SU-DHL-6 (cell line): ENCODE data around the gene NACAD.

Experiments used
- H2AFZ ChIP-seq: fragments of 200-600 bp; sonication (generic); 2 replicates; pipeline ENCODE4 v1.6.1; 2014; ENCODE audit warnings: low read depth, mild to moderate bottlenecking, moderate library complexity, mixed read lengths, antibody characterized with exemption, low read length; ENCODE audit not compliant: severe bottlenecking
- H3F3A ChIP-seq: fragments of 200-600 bp; shearing (Covaris generic); 2 replicates; pipeline ENCODE4 v1.6.0; 2016; ENCODE audit warnings: antibody characterized with exemption, mild to moderate bottlenecking; ENCODE audit not compliant: insufficient read depth
- H3K27ac ChIP-seq: fragments of 200-600 bp; sonication (generic); 2 replicates; pipeline ENCODE4 v1.5.1; 2016; ENCODE audit warnings: low read depth, mild to moderate bottlenecking, low read length, moderate library complexity, mixed read lengths
- H3K27me3 ChIP-seq: fragments of 200-600 bp; sonication (generic), shearing (Covaris generic); 2 replicates; pipeline ENCODE4 v1.6.0; 2014; ENCODE audit warnings: mild to moderate bottlenecking, low read length
- H3K36me3 ChIP-seq: fragments of 200-600 bp; sonication (generic); 2 replicates; pipeline ENCODE4 v1.6.1; 2014; ENCODE audit warnings: mild to moderate bottlenecking, low read length, mixed read lengths
- H3K4me2 ChIP-seq: fragments of 300-600, 200-600 bp; shearing (Covaris generic), sonication (generic); 2 replicates; pipeline ENCODE4 v1.6.0; 2014; ENCODE audit warnings: low read length, low read depth, mild to moderate bottlenecking; ENCODE audit not compliant: poor library complexity, severe bottlenecking
- H3K4me3 ChIP-seq: fragments of 200-600 bp; sonication (generic); 2 replicates; pipeline ENCODE4 v1.5.1; 2014; ENCODE audit warnings: antibody characterized with exemption, low read length, mild to moderate bottlenecking, mixed read lengths; ENCODE audit not compliant: insufficient read depth, poor library complexity, severe bottlenecking
- H3K79me2 ChIP-seq: fragments of 200-600 bp; sonication (generic); 2 replicates; pipeline ENCODE4 v1.6.1; 2014; ENCODE audit warnings: mild to moderate bottlenecking, low read length, moderate library complexity; ENCODE audit not compliant: insufficient read depth
- H3K9ac ChIP-seq: fragments of 200-600 bp; sonication (generic); 2 replicates; pipeline ENCODE4 v1.7.0; 2014; ENCODE audit warnings: mild to moderate bottlenecking, low read length
- H3K9me2 ChIP-seq: fragments of 200-600 bp; sonication (generic); replicated peaks from 2 replicates; pipeline ENCODE4 v1.6.1; 2014; ENCODE audit warnings: low read length; ENCODE audit not compliant: insufficient read depth
- H3K9me3 ChIP-seq: fragments of 200-600 bp; sonication (generic); 2 replicates; pipeline ENCODE4 v1.6.1; 2014; ENCODE audit warnings: low read length, mixed read lengths; ENCODE audit not compliant: insufficient read depth
- H4K20me1 ChIP-seq: fragments of 200-600 bp; sonication (generic); 2 replicates; pipeline ENCODE4 v1.6.1; 2014; ENCODE audit warnings: low read depth, mild to moderate bottlenecking, antibody characterized with exemption, low read length, moderate library complexity, mixed read lengths
- EZH2phosphoT487 ChIP-seq: fragments of 200-600 bp; sonication (generic), shearing (Covaris generic); conservative IDR thresholded peaks from 2 replicates; pipeline ENCODE4 v1.6.1; 2018; ENCODE audit warnings: mild to moderate bottlenecking, antibody characterized with exemption, low read length, moderate library complexity, mixed read lengths
- TF ChIP-seq, protein P1 (sequence below): fragments of 200-600 bp; sonication (generic); IDR thresholded peaks from one replicate; pipeline ENCODE4 v1.5.1; 2017; ENCODE audit warnings: antibody characterized with exemption, mild to moderate bottlenecking, low read length, moderate library complexity; ENCODE audit not compliant: insufficient read depth, poor library complexity, severe bottlenecking

NACAD gene

GRCh38 chr7:45048748-45049147 is 40.0 kb downstream of the NACAD start:
- Histone ChIP-seq H3K27me3 (no peaks in the 10 kb centered on the region), H3K9ac (no peak overlapping the region), H3K9me3 (no peaks in the 10 kb centered on the region), H3K27ac (no peak overlapping the region), H3K4me3 (no peak overlapping the region), H3K36me3 (peaks cover 59% of the 10 kb centered on the region), H4K20me1 (peaks cover 19% of the 10 kb centered on the region; the same call in 1 of the 2 replicates), H2AFZ (no peak overlapping the region), H3F3A (peaks cover 25% of the 10 kb centered on the region), H3K4me2 (no peak overlapping the region), H3K79me2 (peaks cover 66% of the 10 kb centered on the region), H3K9me2 (no peaks in the 10 kb centered on the region)
- TF ChIP-seq, protein P1, sequence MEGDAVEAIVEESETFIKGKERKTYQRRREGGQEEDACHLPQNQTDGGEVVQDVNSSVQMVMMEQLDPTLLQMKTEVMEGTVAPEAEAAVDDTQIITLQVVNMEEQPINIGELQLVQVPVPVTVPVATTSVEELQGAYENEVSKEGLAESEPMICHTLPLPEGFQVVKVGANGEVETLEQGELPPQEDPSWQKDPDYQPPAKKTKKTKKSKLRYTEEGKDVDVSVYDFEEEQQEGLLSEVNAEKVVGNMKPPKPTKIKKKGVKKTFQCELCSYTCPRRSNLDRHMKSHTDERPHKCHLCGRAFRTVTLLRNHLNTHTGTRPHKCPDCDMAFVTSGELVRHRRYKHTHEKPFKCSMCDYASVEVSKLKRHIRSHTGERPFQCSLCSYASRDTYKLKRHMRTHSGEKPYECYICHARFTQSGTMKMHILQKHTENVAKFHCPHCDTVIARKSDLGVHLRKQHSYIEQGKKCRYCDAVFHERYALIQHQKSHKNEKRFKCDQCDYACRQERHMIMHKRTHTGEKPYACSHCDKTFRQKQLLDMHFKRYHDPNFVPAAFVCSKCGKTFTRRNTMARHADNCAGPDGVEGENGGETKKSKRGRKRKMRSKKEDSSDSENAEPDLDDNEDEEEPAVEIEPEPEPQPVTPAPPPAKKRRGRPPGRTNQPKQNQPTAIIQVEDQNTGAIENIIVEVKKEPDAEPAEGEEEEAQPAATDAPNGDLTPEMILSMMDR: no peak
- TF ChIP-seq EZH2phosphoT487: no peak

GRCh38 chr7:45044338-45044737 is 44.4 kb downstream of the NACAD start:
- TF ChIP-seq, protein P1: no peak
- TF ChIP-seq EZH2phosphoT487: no peak
- Histone ChIP-seq H3K9ac (no peak overlapping the region), H3K4me2 (no peak overlapping the region), H3K27ac (no peak overlapping the region), H3K36me3 (peaks cover 69% of the 10 kb centered on the region), H3K9me2 (no peaks in the 10 kb centered on the region), H4K20me1 (peaks cover 12% of the 10 kb centered on the region; the same call in 1 of the 2 replicates), H3F3A (peaks cover 22% of the 10 kb centered on the region), H2AFZ (no peak overlapping the region), H3K79me2 (peaks cover 44% of the 10 kb centered on the region), H3K4me3 (no peak overlapping the region), H3K9me3 (no peaks in the 10 kb centered on the region), H3K27me3 (no peaks in the 10 kb centered on the region)

DNA sequence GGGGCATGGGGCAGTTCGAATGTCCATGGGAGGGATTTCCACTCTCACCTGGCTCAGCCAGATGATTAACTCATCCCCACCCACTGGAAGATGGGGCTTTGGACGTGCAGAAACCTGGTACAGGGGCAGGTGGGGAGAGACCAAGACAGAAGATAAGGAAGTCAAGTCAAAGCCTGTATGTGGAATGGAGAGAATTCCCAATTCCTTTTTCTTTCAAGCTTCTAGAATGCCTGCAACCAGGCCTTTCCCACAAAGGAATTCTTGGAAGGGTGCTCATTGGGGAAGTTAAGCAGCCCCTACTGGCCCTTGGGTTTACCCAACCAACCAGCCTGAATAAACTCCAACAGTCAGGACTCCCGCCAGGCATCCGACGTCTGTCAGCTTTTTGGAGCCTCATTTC is 49.7 kb downstream of the NACAD start:
- no peak for TF ChIP-seq EZH2phosphoT487
- TF ChIP-seq, protein P1: no peak

More for the DNA sequence above, 49.7 kb downstream of the NACAD start:
- H3K9ac ChIP-seq: no peak overlapping the region
- no peaks in the 10 kb centered on the region for H3K27me3 ChIP-seq
- H4K20me1 ChIP-seq: peaks cover 41% of the 10 kb centered on the region
- H3K79me2 ChIP-seq: peaks cover 65% of the 10 kb centered on the region
- H3K27ac ChIP-seq: no peak overlapping the region
- H3K9me2 ChIP-seq: no peaks in the 10 kb centered on the region
- H3K36me3 ChIP-seq: peaks cover 47% of the 10 kb centered on the region
- no peaks in the 10 kb centered on the region for H3F3A ChIP-seq
- no peak overlapping the region for H3K4me3 ChIP-seq
- no peak overlapping the region for H2AFZ ChIP-seq
- H3K9me3 ChIP-seq: no peaks in the 10 kb centered on the region
- H3K4me2 ChIP-seq: no peak overlapping the region
